Measurements from ENCODE around the gene PTPRN2.

- TF ChIP-seq ATF3 (CRISPR knock-in tag; IDR thresholded peaks at IDR 0.05) (no peak), STAG1 (CRISPR knock-in tag; IDR thresholded peaks at IDR 0.05) (no peak), ATF2 (CRISPR knock-in tag; IDR thresholded peaks at IDR 0.05) (no peak), CTCF (CRISPR knock-in tag; IDR thresholded peaks at IDR 0.05) (no peak), ARID3A (IDR thresholded peaks at IDR 0.05; ENCODE audit: low read depth, low read length) (no peak), SRSF4 (IDR thresholded peaks at IDR 0.05; ENCODE audit: low read depth, low read length, poor library complexity, severe bottlenecking) (no peak), MAX (IDR thresholded peaks at IDR 0.05) (no peak), ZNF737 (CRISPR knock-in tag; IDR thresholded peaks at IDR 0.05; ENCODE audit: borderline replicate concordance) (no peak), HDAC2 (CRISPR knock-in tag; IDR thresholded peaks at IDR 0.05) (no peak), ZNF260 (CRISPR knock-in tag; IDR thresholded peaks at IDR 0.05; ENCODE audit: borderline replicate concordance, low read depth) (no peak), ZBTB20 (CRISPR knock-in tag; IDR thresholded peaks at IDR 0.05; ENCODE audit: borderline replicate concordance, low read depth) (no peak), MTA1 (CRISPR knock-in tag; IDR thresholded peaks at IDR 0.05; ENCODE audit: borderline replicate concordance) (no peak)
Observed at GRCh38 chr7:158093156-158093796, 494.3 kb downstream of the PTPRN2 start.
